HG02798 (cell line): ENCODE results near the gene ATIC.

ENCODE experiments used
- ATAC-seq: cut with Tn5 transposase; IDR thresholded peaks from one replicate; pipeline ENCODE4 v1.9.1; 2021; ENCODE audit warnings: mild to moderate bottlenecking; ENCODE audit not compliant: unreplicated experiment, poor library complexity

The ATIC gene

GRCh38 chr2:215372968-215373649 is 61.2 kb downstream of the ATIC start:
- ATAC-seq: no peak

GRCh38 chr2:215374002-215374401 is 62.1 kb downstream of the ATIC start:
- no peak for ATAC-seq

DNA sequence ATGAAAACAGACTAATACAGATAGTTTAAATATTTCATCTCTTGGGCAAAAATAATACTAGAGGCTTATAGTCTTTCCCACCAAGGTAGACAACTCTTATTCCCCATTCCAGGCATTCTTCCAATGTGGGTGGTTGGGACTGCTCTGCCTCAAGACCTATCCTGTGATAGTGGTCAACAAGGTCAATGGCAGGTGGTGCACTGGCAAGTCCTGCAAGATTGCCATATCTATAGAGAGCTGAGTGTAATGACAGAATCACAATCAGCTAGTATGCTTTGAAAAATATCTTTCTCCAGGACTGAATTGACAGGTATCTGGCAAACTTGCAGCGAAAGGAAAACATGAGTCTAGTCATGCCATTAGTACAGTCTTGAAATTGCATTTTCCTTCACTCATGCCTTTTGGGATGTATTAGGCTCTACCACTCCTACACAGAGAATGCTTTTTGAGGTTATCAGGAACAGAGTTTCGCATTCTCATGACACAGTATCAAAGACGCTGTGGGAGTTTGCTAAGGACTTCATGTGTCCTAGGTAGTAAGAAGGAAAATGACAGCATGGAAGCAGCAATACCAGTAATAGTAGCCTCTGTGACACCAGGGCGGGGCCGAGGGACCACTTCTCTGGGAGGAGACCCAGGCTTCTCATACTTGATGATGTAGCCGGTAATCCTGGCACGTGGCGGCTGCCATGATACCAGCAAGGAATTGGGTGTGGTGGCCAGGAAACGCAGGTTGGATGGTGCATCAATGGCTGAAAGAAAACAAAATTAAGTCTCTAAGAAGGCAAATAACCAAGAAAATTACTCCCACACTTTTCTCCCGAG is 63.0 kb downstream of the ATIC start:
- no peak for ATAC-seq

DNA sequence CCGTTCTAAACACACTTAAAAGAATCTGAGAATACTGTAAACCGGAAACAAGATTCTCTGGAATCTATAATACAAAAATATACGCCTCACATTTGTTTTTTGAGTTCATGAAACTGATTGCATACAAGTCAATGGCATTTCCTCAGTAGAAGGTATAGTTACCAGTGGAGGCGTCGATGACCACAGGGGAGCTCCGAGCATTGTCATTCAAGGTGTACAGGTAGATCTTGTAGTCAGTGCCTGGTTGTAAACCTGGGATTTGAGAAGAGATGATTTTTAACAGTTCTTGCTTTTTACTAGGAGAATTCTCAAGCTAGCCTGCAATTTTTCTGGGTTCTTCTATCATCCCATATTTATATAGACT is 63.6 kb downstream of the ATIC start:
- no peak for ATAC-seq

DNA sequence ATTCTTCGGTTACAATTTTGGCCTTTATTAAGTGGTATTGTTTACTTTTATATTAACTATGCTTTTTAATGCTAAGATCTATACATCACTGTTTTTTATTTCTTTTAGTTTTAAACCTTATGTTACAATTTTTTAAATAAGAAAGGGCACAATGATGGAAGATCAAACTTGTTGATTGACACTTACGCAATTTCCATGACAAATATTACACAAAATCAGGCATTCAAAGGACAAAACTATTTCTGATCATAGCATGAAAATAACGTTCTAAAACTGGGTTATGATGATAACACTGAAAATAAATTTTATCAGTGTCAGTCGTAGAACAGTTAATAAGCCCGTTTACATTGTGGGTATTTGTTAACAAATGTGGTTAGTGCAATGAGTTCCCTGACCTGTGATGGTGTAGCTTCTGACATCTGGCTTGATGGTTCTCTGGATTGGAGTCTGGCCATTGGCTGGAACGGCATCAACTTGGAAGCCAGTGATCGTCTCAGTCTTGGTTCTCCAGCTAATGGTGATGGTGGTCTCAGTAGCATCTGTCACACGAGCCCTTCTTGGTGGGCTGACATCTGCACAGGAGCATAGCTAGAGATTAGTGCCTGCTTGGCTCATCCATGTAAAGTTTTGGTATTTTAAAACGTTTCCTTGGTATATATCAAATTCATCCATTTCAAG is 64.4 kb downstream of the ATIC start:
- no peak for ATAC-seq

DNA sequence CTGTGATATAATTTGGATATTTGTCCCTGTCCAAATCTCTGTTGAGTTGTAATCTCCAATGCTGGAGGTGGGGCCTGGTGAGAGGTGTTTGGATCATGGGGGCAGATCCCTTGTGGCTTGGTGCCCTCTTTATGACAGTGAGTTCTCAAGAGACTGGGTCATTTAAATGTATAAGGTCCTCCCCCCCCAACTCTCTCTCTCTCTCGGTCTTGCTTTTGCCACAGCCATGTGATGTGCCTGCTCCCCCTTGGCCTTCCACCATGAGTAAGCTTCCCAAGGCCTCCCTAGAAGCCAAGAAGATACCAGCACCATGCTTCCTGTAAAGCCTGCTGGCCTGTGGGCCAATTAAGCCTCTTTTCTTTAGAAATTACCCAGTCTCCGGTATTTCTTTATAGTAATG is 65.4 kb downstream of the ATIC start:
- ATAC-seq: no peak

- ATAC-seq: no peak
Measured at GRCh38 chr2:215378045-215378444, 66.2 kb downstream of the ATIC start.

DNA sequence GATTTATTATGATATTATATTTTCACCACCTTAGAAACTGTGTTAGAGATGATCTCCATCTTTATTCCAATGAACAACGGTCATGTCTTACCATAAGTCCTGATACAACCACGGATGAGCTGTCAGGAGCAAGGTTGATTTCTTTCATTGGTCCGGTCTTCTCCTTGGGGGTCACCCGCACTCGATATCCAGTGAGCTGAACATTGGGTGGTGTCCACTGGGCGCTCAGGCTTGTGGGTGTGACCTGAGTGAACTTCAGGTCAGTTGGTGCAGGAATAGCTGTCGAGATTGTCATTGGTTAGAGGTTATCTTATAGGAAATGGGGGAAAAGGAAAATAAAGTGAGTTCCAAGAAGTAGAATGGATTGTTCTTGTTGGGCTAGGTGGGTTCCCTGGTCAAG is 67.2 kb downstream of the ATIC start:
- no peak for ATAC-seq

DNA sequence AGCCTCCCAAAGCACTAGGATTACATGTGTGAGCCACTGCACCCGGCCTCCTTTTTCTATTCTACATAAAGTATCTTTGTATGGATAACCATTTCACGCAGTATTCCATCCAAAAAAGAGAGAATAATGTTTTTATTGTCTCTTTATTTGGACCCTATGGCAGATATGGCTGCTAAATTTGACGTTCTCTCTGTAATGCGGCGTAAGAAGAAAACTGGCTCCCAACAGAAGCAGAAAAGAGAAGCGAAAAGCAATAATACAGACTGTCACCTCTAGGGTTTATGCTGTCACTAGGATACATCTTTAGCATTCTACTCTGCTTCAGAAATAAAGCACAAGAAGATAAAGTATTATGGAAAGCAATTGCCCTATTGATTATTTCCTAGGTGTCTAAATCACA is 68.1 kb downstream of the ATIC start:
- ATAC-seq: no peak

GRCh38 chr2:215380699-215381098 is 68.8 kb downstream of the ATIC start:
- ATAC-seq: no peak

DNA sequence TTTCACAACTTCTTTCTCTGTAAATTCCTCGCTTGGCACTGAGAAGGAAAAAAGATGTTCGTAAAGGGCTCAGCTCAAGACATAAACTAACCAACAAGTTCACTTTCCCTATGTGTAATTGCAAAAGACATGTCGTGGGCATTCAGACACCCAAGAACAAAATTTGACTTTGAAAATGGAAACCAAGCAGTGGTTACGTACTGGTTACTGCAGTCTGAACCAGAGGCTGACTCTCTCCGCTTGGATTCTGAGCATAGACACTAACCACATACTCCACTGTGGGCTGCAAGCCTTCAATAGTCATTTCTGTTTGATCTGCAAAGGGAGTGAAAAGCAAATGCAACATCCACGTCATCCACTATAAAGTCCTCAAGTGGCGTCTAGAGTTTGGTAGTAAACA is 70.2 kb downstream of the ATIC start:
- ATAC-seq: no peak

- no peak for ATAC-seq
Measured at GRCh38 chr2:215382480-215382879, 70.6 kb downstream of the ATIC start.

DNA sequence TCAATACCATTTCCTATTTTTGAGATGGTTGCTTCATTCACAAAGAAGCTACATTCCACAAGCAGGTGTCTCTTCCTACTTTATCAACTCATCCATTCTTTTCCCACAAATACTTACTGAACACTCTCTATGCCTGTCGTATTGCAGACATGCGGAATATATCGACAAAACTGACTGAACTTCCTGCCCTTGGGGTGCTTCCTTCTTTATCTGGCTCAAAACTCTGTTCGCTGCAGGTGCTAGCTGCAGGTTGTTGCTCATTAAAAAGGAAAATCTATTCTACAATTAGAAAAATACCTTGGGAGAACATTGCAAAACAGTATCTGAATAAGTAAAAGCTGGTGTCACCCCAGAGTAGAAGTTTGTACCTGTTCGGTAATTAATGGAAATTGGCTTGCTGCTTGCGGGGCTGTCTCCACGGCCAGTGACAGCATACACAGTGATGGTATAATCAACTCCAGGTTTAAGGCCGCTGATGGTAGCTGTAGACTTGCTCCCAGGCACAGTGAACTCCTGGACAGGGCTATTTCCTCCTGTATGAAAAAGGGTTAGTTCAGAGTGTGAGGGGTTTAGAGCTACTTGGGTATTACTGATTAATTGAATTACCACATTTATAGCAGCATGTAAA is 71.9 kb downstream of the ATIC start:
- no peak for ATAC-seq

GRCh38 chr2:215384710-215385109 is 72.9 kb downstream of the ATIC start:
- ATAC-seq: no peak

DNA sequence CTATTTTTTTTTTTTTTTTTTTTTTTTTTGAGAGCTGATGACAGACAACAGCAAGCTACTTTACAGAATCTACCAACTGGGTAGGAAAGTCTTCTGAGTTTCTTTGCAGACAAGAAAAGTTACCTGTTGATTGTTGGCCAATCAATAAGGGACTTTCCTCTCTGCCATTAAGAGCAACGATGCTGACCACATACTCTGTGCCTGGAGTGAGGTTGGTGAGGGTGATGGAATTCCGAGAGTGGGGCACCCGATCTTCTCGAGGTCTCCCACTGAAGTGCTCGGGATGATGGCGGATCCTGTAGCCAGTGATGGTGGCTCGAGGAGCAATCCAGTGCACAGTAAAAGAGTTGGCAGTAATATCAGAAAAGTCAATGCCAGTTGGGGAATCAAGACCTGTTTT is 74.7 kb downstream of the ATIC start:
- no peak for ATAC-seq

DNA sequence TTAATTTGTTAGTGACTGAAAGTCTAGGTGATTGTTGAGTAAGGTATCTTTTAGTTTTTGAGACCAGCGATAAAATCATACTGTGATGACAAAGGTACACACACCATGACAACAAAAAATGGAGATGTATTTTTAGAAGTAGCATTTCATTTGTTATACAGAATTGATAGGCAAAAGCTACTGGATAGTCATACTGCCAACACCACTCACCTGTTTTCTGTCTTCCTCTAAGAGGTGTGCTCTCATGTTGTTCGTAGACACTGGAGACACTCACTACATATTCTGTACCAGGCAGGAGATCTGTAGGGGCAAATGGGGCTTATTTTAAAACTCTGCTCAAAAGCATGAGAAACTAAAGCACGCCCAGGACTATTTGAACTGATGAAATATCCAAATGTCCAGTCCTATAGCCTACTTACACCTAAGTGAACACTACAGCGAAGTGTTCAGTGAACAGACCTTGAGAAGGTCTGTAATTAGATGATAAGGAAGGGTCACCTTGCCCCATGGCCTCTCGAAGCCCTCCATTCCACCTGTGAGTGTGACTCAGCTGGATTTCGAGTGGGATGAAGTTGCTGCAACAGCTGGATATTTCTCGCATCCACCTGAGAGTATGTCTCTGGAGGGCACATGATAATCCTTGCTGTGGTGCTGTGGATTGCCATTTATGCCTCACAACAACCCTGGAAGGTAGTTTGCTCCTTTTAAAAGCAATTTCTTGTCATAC is 76.3 kb downstream of the ATIC start:
- no peak for ATAC-seq

- ATAC-seq: no peak
Measured at GRCh38 chr2:215390550-215390913, 78.7 kb downstream of the ATIC start.

GRCh38 chr2:215391531-215391930 is 79.7 kb downstream of the ATIC start:
- no peak for ATAC-seq

DNA sequence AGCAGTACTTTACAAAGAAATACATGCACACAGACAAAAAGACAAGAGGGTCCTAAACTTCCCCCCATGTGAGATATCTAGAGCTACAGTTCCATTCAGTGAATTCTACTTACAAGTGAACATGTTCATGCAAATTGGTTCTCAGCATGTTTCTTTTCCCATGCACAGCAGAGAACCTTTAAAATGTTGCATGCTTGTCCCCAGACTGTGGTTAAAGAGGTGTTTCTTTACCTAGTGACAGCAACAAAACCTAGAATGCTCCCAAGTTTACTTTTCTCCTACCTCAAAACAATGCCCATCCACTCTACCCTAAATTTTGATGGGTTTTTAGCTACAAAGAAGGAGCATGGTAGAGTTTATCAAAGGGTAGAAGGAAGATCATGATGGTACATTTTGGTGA is 80.3 kb downstream of the ATIC start:
- no peak for ATAC-seq

DNA sequence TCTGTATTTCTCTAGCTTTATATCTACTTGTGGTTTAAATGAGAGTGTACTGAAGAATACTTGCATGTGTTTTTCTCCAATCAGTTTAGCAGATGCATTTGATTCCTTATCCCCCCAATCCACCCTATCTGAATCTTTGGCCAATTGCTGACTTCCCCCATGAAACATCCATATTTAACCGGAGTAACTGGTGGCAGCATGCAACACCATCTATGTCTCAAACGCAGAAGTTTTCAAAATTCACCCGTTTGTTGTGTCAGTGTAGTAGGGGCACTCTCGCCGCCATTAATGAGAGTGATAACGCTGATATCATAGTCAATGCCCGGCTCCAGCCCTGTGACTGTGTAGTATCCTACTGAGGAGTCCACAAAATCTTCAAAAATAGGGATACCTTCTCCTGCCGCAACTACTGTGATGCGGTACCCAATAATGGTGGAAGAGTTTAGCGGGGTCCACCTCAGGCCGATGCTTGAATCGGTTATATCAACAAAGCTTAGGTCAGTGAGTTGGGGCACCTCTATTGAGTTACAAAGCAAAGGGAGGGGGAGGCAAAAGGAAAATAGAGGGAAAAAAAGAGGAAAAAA is 80.9 kb downstream of the ATIC start:
- no peak for ATAC-seq
